Calu3 (cell line): ENCODE results near the gene ACTN1. TPM values are rescaled to one million over a fixed set of nuclear protein-coding genes. Genes with fewer than 3 reads are reported as not detected.
"Not testable (repeated sequence)": the region's sequence is repeated elsewhere in the genome, so short reads cannot be mapped to it uniquely, and the experiment has no call there.

Source experiments
- BruUV-seq: library from RNA; stranded (reverse); fragments of 400-500 nt; replicated peaks from 2 replicates; lab custom pipeline; 2021; lab: Mats Ljungman, UMichigan
- CTCF ChIA-PET: fragments of 300-600 bp; sonication (Branson Sonifier 250); formaldehyde crosslinking; loops from one replicate; lab custom pipeline; 2022; ENCODE audit warnings: antibody characterized with exemption; lab: Charles Lee
- DNase-seq: peaks from one replicate; pipeline ENCODE4 v3.0.0; 2022
- H3K27ac Mint-ChIP-seq: one replicate; pipeline ENCODE4 v1.8.0; 2022; ENCODE audit warnings: mixed read lengths; ENCODE audit not compliant: unreplicated experiment
- H3K27me3 Mint-ChIP-seq: one replicate; pipeline ENCODE4 v1.8.0; 2022; ENCODE audit warnings: mixed read lengths; ENCODE audit not compliant: unreplicated experiment
- H3K36me3 Mint-ChIP-seq: one replicate; pipeline ENCODE4 v1.8.0; 2022; ENCODE audit warnings: mild to moderate bottlenecking, moderate library complexity, mixed read lengths; ENCODE audit not compliant: insufficient read depth, unreplicated experiment
- H3K4me1 Mint-ChIP-seq: one replicate; pipeline ENCODE4 v1.8.0; 2022; ENCODE audit warnings: mild to moderate bottlenecking, low read depth, mixed read lengths; ENCODE audit not compliant: unreplicated experiment
- H3K4me3 Mint-ChIP-seq: one replicate; pipeline ENCODE4 v1.8.0; 2022; ENCODE audit warnings: mild to moderate bottlenecking, low read depth, moderate library complexity, mixed read lengths; ENCODE audit not compliant: unreplicated experiment
- H3K9me3 Mint-ChIP-seq: one replicate; pipeline ENCODE4 v1.8.0; 2022; ENCODE audit warnings: low read depth, mixed read lengths; ENCODE audit not compliant: unreplicated experiment
- CTCF ChIP-seq: fragments of 200-600 bp; IDR thresholded peaks from one replicate; pipeline ENCODE4 v1.8.0; 2022; ENCODE audit warnings: antibody characterized with exemption; ENCODE audit not compliant: unreplicated experiment
- intact Hi-C: fragments of 100-400 bp; cut with micrococcal nuclease; formaldehyde crosslinking; loops from one replicate; pipeline ENCODE4 v1.10.0; 2022; ENCODE audit not compliant: unreplicated experiment
- total RNA-seq: library from RNA; stranded (reverse); gene quantifications from 2 replicates; pipeline ENCODE4 v1.2.3, GENCODE V29; 2022

The ACTN1 gene
- total RNA-seq, 1 experiment from 2014 or later = 326 TPM

GRCh38 chr14:68975667-68976066, 3.4 kb downstream of the ACTN1 start:
- CTCF ChIA-PET = no interaction called here
- intact Hi-C loops = loop anchor here (2.0 to 5.0 kb wide), 3 partner anchors 13 to 117 kb away; no protein-coding TSS in a partner anchor
- no peaks in the 10 kb centered on the region for H3K27me3 Mint-ChIP-seq
- no peak for TF ChIP-seq CTCF
- peak overlapping the region; percentile 64 for H3K27ac Mint-ChIP-seq
- peak overlapping the region; percentile 79 for H3K4me3 Mint-ChIP-seq
- peaks cover 55% of the 10 kb centered on the region for H3K4me1 Mint-ChIP-seq
- H3K9me3 Mint-ChIP-seq = no peaks in the 10 kb centered on the region
- no TSS peak for BruUV-seq
- H3K36me3 Mint-ChIP-seq = peaks cover 80% of the 10 kb centered on the region
- no peak for DNase-seq

- no peak for TF ChIP-seq CTCF
- H3K4me1 Mint-ChIP-seq = peaks cover 58% of the 10 kb centered on the region
- intact Hi-C loops = loop anchor here (5.0 kb wide), 1 partner anchor 38 kb away; no protein-coding TSS in a partner anchor
- H3K27me3 Mint-ChIP-seq = no peaks in the 10 kb centered on the region
- BruUV-seq = no TSS peak
- peak overlapping the region; percentile 79 for H3K4me3 Mint-ChIP-seq
- CTCF ChIA-PET = no interaction called here
- DNase-seq = no peak
- no peaks in the 10 kb centered on the region for H3K9me3 Mint-ChIP-seq
- peak overlapping the region; percentile 15 for H3K27ac Mint-ChIP-seq
- peaks cover 82% of the 10 kb centered on the region for H3K36me3 Mint-ChIP-seq
Observed at GRCh38 chr14:68974759-68975347, 4.2 kb downstream of the ACTN1 start.

GRCh38 chr14:68973639-68974038, 5.5 kb downstream of the ACTN1 start:
- Mint-ChIP-seq H3K4me1 (peaks cover 62% of the 10 kb centered on the region), H3K9me3 (no peaks in the 10 kb centered on the region), H3K4me3 (no peak overlapping the region), H3K27me3 (no peaks in the 10 kb centered on the region), H3K36me3 (peaks cover 75% of the 10 kb centered on the region), H3K27ac (no peak overlapping the region)
- CTCF ChIA-PET = no interaction called here
- TF ChIP-seq CTCF = no peak
- intact Hi-C loops = no loop called here
- DNase-seq = no peak
- BruUV-seq = no TSS peak

GRCh38 chr14:68973219-68973565, 5.9 kb downstream of the ACTN1 start:
- H3K9me3 Mint-ChIP-seq, DNase-seq, H3K27ac Mint-ChIP-seq, intact Hi-C loops, H3K4me3 Mint-ChIP-seq, H3K27me3 Mint-ChIP-seq, BruUV-seq, CTCF ChIA-PET: not testable (repeated sequence)
- Mint-ChIP-seq H3K4me1 (peaks cover 64% of the 10 kb centered on the region), H3K36me3 (peaks cover 71% of the 10 kb centered on the region)

- H3K4me1 Mint-ChIP-seq = peaks cover 69% of the 10 kb centered on the region
- no peak for DNase-seq
- H3K36me3 Mint-ChIP-seq = peaks cover 71% of the 10 kb centered on the region
- H3K9me3 Mint-ChIP-seq = no peaks in the 10 kb centered on the region
- no peak for TF ChIP-seq CTCF
- no peaks in the 10 kb centered on the region for H3K27me3 Mint-ChIP-seq
- BruUV-seq = no TSS peak
- H3K4me3 Mint-ChIP-seq = no peak overlapping the region
- CTCF ChIA-PET = no interaction called here
- intact Hi-C loops = no loop called here
- no peak overlapping the region for H3K27ac Mint-ChIP-seq
Observed at GRCh38 chr14:68972507-68973218, 6.4 kb downstream of the ACTN1 start.
